Peyer's patch (tissue), 4 donors: ENCODE measurements around the gene CPVL.

Experiments
- POLR2A ChIP-seq, 2 donors: fragments of 450-650 bp; IDR thresholded peaks; one replicate each; pipeline ENCODE4 v1.5.1; 2017; ENCODE audit warnings: antibody characterized with exemption in 2 of 2, mild to moderate bottlenecking in 2 of 2, moderate library complexity in 2 of 2
- TF ChIP-seq, protein P1 (sequence below), 6 experiments: fragments of 450-650 bp in 4 of 6; fragments of 200-600 bp in 2 of 6; sonication (generic) in 1 of 6; IDR thresholded peaks; one replicate each; pipeline ENCODE4 v1.5.1; 2017 to 2019; ENCODE audit warnings: antibody characterized with exemption in 6 of 6, mild to moderate bottlenecking in 3 of 6, moderate library complexity in 1 of 6

DNA sequence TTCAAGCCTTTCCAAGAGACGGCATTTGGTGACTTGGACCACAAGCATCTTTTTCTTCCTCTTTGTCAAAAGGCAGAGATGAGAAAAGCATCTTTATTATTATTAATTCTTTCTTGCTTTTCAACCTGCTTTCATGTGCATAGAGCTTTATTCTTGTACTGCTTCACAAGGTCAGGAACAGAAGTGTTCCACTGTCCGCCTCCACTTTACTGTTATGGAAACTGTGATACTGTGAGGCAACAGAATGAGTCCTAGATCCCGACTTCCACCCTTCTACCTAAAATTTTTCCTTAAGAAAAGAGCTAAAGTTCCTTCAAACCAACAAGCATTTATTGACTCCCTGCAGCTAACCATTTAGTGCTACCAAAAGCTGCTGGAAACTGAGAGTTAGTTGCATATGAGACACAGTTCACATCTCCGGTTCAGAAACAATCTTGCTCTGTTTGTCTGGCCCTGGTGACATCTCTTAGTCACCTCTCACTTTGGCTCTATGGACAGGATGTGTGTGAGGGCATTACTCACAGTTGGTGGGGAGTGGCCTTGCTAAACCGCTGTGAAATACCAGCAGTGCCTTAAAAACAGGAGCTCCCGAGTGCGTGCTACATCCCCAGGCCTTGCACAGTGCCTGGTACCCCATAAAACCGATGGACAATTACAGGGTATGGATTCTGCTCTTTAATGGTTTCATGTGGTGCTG lies 111.1 kb downstream of the CPVL start:
- TF ChIP-seq, protein P1, sequence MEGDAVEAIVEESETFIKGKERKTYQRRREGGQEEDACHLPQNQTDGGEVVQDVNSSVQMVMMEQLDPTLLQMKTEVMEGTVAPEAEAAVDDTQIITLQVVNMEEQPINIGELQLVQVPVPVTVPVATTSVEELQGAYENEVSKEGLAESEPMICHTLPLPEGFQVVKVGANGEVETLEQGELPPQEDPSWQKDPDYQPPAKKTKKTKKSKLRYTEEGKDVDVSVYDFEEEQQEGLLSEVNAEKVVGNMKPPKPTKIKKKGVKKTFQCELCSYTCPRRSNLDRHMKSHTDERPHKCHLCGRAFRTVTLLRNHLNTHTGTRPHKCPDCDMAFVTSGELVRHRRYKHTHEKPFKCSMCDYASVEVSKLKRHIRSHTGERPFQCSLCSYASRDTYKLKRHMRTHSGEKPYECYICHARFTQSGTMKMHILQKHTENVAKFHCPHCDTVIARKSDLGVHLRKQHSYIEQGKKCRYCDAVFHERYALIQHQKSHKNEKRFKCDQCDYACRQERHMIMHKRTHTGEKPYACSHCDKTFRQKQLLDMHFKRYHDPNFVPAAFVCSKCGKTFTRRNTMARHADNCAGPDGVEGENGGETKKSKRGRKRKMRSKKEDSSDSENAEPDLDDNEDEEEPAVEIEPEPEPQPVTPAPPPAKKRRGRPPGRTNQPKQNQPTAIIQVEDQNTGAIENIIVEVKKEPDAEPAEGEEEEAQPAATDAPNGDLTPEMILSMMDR (IDR thresholded peaks at IDR 0.05): no peak
- no peak for TF ChIP-seq POLR2A (IDR thresholded peaks at IDR 0.05)
